Memory B cell (primary cell): Measurements from ENCODE around the gene KCNC1.

Experiments used
- ATAC-seq: fragments of 150-1000 bp; cut with Tn5 transposase; 2 replicates; pipeline ENCODE4 v1.10.0; 2021; ENCODE audit warnings: low read depth, mild to moderate bottlenecking, moderate library complexity
- DNase-seq, 2 donors: peaks; one replicate each; pipeline ENCODE4 v3.0.0; 2022; ENCODE audit warnings: low spot score in 2 of 2
- H3K27ac Mint-ChIP-seq: one replicate; pipeline ENCODE4 v1.8.0; 2022; ENCODE audit warnings: mild to moderate bottlenecking, moderate library complexity, mixed read lengths
- H3K27me3 Mint-ChIP-seq: one replicate; pipeline ENCODE4 v1.8.0; 2022; ENCODE audit warnings: mixed read lengths
- H3K36me3 Mint-ChIP-seq: one replicate; pipeline ENCODE4 v1.8.0; 2022; ENCODE audit warnings: mild to moderate bottlenecking, mixed read lengths
- H3K4me1 Mint-ChIP-seq: one replicate; pipeline ENCODE4 v1.8.0; 2022; ENCODE audit warnings: mixed read lengths
- H3K4me3 Mint-ChIP-seq: one replicate; pipeline ENCODE4 v1.8.0; 2022; ENCODE audit warnings: mild to moderate bottlenecking, moderate library complexity, mixed read lengths
- H3K9me3 Mint-ChIP-seq: one replicate; pipeline ENCODE4 v1.8.0; 2022; ENCODE audit warnings: mixed read lengths

The KCNC1 gene

DNA sequence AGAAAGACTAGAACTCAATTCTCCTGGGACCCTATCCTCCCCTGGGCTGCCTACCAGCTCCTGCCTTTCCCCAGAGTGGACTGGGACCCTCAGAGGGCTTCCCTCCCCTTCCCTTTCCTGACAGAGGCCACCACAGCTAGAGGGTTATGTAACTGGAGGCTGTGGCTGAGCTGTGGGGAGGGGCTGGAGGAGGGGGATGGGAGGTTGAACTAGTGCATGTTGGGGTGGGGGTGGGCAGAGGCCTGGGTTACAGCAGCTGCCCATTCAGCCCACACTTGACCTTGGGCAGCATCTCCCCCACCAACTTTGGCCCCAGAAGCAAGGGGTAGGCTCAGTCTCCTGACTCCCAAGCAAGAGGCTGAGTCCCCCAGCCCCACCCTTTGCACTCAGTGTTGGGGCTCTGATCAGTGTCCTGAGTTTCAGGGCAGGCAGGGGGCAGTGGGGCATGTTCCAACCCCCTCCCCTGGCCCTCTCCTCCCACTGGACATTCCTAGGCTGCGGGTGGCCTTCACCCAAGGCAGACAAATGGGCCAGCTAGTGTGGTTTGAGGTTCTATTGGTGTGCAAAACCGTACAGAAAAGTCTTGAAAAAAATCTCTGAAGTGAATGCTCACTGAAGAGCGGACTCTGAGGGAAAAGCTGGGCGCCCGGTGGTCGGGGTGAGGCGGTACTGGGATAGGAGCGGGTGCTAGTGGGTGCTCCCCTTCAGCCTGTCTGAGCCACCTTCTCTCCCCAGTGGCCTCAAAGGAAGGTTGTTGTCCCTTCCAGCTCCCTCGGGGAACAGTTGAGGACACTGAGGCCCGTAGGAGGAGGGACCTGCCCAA, 3.8 kb downstream of the KCNC1 start:
- H3K27ac Mint-ChIP-seq: no peak overlapping the region
- ATAC-seq: no peak
- H3K4me1 Mint-ChIP-seq: peaks cover 4% of the 10 kb centered on the region
- no peak overlapping the region for H3K4me3 Mint-ChIP-seq
- peaks cover 20% of the 10 kb centered on the region for H3K27me3 Mint-ChIP-seq
- H3K9me3 Mint-ChIP-seq: peaks cover 1% of the 10 kb centered on the region
- DNase-seq: no peak
- H3K36me3 Mint-ChIP-seq: no peaks in the 10 kb centered on the region

DNA sequence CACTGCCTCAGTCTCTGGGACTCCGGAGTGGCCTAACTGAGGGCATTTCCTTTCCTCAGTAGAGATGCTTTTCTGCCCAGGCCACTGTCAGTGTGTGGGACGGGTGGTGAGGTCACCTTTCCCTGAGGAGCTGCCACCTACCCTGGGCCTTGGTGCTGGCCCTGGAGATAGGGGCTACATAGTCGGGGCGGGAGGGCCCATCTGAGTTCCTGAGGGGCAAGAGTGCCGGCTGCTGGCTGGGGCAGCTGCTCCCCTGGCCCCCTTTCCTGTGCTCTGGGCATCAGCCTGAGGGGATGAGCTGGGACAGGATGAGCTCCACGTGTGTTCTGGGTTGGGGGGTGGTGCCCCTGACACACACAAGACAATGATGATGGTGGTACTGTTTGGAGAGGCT, 5.4 kb downstream of the KCNC1 start:
- peaks cover 11% of the 10 kb centered on the region for H3K27me3 Mint-ChIP-seq
- H3K36me3 Mint-ChIP-seq: no peaks in the 10 kb centered on the region
- ATAC-seq (no peak), DNase-seq (no peak)
- H3K9me3 Mint-ChIP-seq: peaks cover 1% of the 10 kb centered on the region
- no peak overlapping the region for H3K4me3 Mint-ChIP-seq
- H3K27ac Mint-ChIP-seq: no peak overlapping the region
- no peaks in the 10 kb centered on the region for H3K4me1 Mint-ChIP-seq

DNA sequence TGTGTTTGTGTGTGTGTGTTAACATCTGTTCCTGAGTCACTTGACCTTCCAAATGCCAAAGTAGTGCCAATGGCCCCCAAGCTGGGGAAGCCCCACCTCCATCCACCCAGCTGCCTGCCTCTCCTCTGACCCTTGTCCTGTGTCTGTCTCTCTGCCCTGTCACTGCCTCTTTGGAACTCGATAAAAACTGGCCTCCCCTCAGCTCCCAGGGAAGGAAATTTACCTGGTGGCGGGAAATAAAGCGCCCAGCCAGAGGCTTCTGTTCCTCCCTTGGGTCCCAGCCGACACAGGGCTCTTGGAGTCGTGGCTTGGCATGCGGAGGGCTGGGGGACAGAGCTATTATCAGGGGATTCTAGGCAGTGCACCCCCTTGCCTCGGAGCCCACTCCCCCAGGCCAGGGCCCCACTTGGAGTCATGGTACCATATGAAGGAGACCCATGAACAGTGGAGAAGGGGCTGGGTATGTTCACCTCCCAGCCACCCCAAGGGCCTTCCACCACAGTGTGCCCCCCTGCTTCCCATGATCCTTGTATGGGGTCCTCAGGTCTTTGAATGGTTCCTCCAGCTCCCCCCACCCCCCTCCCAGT, 6.2 kb downstream of the KCNC1 start:
- no peaks in the 10 kb centered on the region for H3K36me3 Mint-ChIP-seq
- no peak for DNase-seq
- peaks cover 14% of the 10 kb centered on the region for H3K27me3 Mint-ChIP-seq
- H3K4me3 Mint-ChIP-seq: no peak overlapping the region
- ATAC-seq: no peak
- peaks cover 1% of the 10 kb centered on the region for H3K9me3 Mint-ChIP-seq
- H3K27ac Mint-ChIP-seq: no peak overlapping the region
- H3K4me1 Mint-ChIP-seq: no peaks in the 10 kb centered on the region

GRCh38 chr11:17741487-17741886, 6.9 kb downstream of the KCNC1 start:
- no peaks in the 10 kb centered on the region for H3K36me3 Mint-ChIP-seq
- peaks cover 15% of the 10 kb centered on the region for H3K27me3 Mint-ChIP-seq
- peaks cover 1% of the 10 kb centered on the region for H3K9me3 Mint-ChIP-seq
- H3K27ac Mint-ChIP-seq: no peak overlapping the region
- DNase-seq: no peak
- no peaks in the 10 kb centered on the region for H3K4me1 Mint-ChIP-seq
- no peak for ATAC-seq
- H3K4me3 Mint-ChIP-seq: no peak overlapping the region

DNA sequence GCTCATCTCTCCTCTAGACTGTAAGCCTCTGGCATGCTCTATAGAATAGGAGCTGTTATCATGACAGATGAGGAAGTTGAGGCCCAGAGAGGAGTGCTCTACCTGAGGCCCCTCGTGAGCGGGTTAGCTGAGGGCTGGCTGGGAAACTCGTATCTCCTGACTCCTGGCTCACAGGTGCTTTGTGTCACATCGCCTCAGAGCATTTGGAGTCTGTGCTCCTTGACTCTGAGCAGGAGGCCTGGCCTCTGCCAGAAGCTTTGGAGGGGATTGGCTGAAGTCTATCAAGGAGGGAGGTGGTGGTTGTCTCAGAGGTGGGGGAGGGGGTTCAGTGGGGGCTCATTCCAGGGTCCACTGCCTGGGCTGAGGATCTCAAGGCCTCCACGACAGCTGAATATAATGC, 7.4 kb downstream of the KCNC1 start:
- no peaks in the 10 kb centered on the region for H3K9me3 Mint-ChIP-seq
- peaks cover 13% of the 10 kb centered on the region for H3K27me3 Mint-ChIP-seq
- no peaks in the 10 kb centered on the region for H3K4me1 Mint-ChIP-seq
- no peak for DNase-seq
- H3K36me3 Mint-ChIP-seq: no peaks in the 10 kb centered on the region
- ATAC-seq: no peak
- no peak overlapping the region for H3K27ac Mint-ChIP-seq
- H3K4me3 Mint-ChIP-seq: no peak overlapping the region

DNA sequence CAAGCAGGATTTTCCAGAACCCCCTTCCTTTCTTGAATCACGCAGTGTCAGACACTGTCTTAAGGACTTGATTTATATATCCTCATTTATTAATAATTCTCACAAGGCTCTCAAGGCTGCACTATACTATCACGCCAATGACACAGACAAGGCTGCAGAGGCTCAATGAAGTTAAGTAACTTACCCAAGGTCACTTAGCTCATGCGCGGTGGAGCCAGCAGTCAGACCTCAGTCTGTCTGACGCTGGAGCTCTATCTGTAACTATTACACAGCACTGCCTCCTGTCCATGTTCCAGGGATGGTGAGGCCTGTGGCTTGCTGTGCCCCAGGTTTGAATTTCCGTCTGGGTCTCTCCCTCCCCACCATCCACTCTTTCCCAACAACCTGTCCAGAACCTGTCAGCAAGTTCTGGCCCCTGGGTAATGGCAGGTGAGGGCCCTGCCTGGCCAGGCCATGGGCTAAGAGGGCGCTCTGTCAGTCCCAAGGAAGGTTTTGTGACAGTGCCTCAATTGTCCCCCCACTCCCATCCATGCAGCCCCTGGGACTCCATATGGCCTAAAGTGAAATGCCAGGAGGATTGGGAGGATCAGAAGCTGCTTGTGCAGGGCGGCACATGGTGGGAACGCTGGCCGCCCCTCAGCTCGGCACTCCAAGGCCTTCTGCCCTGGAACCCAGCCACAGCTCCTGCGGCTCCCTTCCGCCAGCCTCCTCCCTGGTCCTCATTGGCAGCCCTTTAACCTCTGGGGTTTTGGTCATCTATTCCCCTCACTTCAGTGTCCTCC, 8.6 kb downstream of the KCNC1 start:
- no peak overlapping the region for H3K27ac Mint-ChIP-seq
- no peaks in the 10 kb centered on the region for H3K36me3 Mint-ChIP-seq
- no peaks in the 10 kb centered on the region for H3K9me3 Mint-ChIP-seq
- peaks cover 19% of the 10 kb centered on the region for H3K27me3 Mint-ChIP-seq
- H3K4me1 Mint-ChIP-seq: no peaks in the 10 kb centered on the region
- no peak for DNase-seq
- ATAC-seq: no peak
- no peak overlapping the region for H3K4me3 Mint-ChIP-seq

- Mint-ChIP-seq H3K36me3 (no peaks in the 10 kb centered on the region), H3K4me1 (no peaks in the 10 kb centered on the region), H3K27me3 (peaks cover 19% of the 10 kb centered on the region), H3K27ac (no peak overlapping the region), H3K9me3 (no peaks in the 10 kb centered on the region), H3K4me3 (no peak overlapping the region)
- ATAC-seq (no peak), DNase-seq (no peak)
Observed at GRCh38 chr11:17743808-17744119, 9.2 kb downstream of the KCNC1 start.

- Mint-ChIP-seq H3K9me3 (no peaks in the 10 kb centered on the region), H3K4me3 (no peak overlapping the region), H3K27me3 (peaks cover 19% of the 10 kb centered on the region), H3K36me3 (no peaks in the 10 kb centered on the region), H3K27ac (no peak overlapping the region), H3K4me1 (no peaks in the 10 kb centered on the region)
- no peak for DNase-seq
- no peak for ATAC-seq
Observed at GRCh38 chr11:17744151-17744940, 9.8 kb downstream of the KCNC1 start.

- H3K9me3 Mint-ChIP-seq: no peaks in the 10 kb centered on the region
- H3K4me1 Mint-ChIP-seq: no peaks in the 10 kb centered on the region
- ATAC-seq (no peak), DNase-seq (no peak)
- peaks cover 22% of the 10 kb centered on the region for H3K27me3 Mint-ChIP-seq
- H3K27ac Mint-ChIP-seq: no peak overlapping the region
- no peaks in the 10 kb centered on the region for H3K36me3 Mint-ChIP-seq
- H3K4me3 Mint-ChIP-seq: no peak overlapping the region
Observed at GRCh38 chr11:17745023-17745772, 10.6 kb downstream of the KCNC1 start.

DNA sequence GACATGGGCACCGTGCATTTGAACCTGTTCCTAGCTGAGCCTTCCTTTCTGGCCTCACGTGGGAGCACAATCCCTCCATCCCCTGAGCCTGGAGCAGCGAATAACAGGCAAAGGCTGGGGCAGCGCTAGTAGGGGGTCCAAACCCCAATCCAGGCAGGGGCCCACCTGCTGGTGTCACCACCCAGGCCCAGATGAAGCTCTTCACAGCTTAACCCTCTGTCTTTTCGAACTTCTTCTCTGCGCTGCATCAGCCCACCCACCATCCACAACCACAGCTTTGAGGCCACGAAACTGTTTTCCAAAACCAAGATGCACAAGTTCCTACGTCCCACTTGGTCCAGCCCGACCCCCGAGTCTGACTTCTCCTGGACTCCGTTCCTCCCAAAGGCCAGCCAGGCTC, 11.5 kb downstream of the KCNC1 start:
- Mint-ChIP-seq H3K27me3 (peaks cover 22% of the 10 kb centered on the region), H3K4me1 (no peaks in the 10 kb centered on the region), H3K9me3 (no peaks in the 10 kb centered on the region), H3K4me3 (no peak overlapping the region), H3K27ac (no peak overlapping the region), H3K36me3 (no peaks in the 10 kb centered on the region)
- ATAC-seq (no peak), DNase-seq (no peak)

DNA sequence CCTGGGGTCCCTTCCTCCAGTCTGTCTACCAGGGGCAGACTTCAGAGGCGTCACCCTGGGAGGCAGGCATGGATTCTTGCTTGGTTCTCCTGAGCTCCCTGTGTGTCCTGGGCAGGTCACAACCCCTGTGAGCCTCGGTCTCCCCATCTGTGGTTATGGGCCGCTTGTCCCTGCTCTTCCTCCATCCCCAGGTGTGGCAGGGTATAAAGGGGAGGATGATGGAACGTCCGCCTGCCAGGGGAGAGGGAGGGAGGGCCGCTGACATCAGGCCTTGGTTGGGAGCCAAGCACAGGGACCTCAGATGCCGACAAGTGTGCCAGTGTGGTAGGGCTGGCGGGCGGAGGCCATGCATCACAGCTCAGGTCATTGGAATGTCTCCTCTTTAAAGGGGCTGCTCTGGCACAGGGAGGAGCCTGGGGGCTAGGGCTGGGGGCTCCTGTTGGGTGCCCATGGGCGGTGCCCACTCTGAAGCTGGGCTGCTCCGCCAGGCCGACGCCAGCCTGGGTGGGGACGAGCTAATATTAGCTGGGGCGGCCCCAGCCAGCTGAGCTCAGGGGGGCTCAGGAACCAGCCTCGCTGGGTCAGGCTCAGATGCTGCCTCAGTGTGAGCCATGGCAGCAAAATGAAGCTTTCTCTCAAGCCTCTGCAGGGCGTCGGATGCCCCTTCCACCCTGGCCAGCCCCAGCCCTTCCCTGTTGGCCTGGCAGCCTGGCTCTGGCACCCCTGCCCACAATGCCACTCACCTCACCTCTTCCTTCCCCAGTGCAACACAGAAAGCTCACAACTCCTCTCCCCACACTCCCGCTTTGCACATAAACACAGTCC, 12.8 kb downstream of the KCNC1 start:
- H3K27me3 Mint-ChIP-seq: peaks cover 21% of the 10 kb centered on the region
- no peak for DNase-seq
- H3K9me3 Mint-ChIP-seq: no peaks in the 10 kb centered on the region
- no peak overlapping the region for H3K4me3 Mint-ChIP-seq
- ATAC-seq: no peak
- H3K36me3 Mint-ChIP-seq: no peaks in the 10 kb centered on the region
- H3K4me1 Mint-ChIP-seq: no peaks in the 10 kb centered on the region
- no peak overlapping the region for H3K27ac Mint-ChIP-seq

DNA sequence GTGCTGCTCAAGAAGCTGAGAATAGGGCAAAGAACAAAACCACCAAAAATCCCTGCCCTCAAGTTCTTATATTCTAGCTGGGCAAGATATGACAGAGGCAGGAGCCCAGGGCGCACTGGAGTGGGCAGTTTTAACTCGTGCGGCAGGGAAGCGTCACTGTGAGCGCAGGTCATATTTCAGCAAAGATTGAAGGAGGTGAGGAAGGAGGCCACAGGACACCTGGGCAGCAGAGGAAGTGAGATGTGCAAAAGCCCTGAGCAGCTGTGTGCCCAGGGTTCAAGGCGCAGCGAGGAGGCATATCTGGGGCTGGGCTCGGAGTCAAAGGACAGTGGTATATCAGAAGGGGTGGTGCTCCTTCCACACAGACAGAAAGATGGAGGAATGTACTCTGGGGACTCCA, 13.5 kb downstream of the KCNC1 start:
- no peaks in the 10 kb centered on the region for H3K4me1 Mint-ChIP-seq
- ATAC-seq: no peak
- no peaks in the 10 kb centered on the region for H3K9me3 Mint-ChIP-seq
- no peak overlapping the region for H3K4me3 Mint-ChIP-seq
- H3K27me3 Mint-ChIP-seq: peaks cover 21% of the 10 kb centered on the region
- DNase-seq: no peak
- H3K27ac Mint-ChIP-seq: no peak overlapping the region
- H3K36me3 Mint-ChIP-seq: no peaks in the 10 kb centered on the region
